CMK (cell line): ENCODE results near the gene HLA-DQA1.
"Not testable (repeated sequence)": the region's sequence is repeated elsewhere in the genome, so short reads cannot be mapped to it uniquely, and the experiment has no call there.

Source experiments
- DNase-seq: peaks from one replicate; pipeline ENCODE4 v3.0.0-alpha.2; 2010; ENCODE audit warnings: low read depth

The HLA-DQA1 gene

DNA sequence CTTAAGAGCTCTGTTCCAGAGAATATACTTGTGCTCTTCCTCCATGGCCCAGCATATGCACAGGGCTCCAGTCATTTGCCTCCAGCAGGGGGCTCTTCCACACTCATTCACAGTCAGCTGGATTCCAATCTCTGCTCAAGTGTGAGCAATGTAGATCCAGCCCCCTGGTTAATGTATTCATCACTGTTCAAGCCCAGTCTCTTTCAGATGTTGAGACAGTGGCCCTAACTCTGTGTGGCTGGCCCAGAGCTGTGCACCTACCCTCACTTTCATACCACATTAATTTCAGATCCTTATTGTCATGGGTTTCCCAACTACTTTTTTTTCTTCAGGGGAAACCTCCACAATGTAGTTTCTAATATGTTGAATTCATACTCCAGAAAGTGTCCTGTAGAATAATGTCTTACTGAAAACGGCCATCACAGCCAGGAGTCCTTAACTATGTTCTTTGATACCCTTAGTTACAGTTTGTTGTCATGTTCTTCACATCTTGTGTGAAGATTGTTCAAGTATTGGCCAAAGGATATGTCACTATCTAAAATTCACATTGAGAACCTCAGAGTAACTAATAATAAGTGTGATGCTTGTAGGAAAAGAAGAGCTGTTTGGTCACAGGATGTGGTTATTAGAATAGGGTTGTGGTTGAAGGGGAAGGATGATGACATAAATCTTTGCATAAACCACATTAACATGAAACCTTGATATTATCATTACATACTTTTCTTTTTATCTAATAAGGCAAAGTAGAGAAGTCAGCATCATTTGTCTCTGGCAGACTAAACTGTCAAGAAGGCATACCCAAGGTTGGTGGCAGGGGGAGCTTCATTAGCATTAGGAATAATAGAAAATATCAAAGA, 14.4 kb upstream of the HLA-DQA1 start:
- no peak for DNase-seq

- no peak for DNase-seq
These were observed 13.5 kb upstream of the HLA-DQA1 start for GRCh38 chr6:32623693-32624092.

DNA sequence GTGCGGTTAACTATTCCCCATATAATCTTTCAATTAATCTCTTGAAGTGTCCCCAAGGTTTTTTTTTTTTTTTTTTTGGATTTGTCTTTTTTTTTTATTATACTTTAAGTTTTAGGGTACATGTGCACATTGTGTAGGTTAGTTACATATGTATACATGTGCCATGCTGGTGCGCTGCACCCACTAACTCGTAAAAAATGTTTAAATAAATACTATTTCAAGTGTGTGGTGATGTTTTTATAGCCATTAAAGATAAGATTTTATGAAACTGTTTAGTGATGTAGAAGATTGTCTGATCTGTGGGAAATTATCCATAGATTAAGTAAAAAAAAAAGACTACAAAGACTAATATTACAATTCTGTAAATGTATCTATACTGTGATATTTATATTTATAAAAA, 12.6 kb upstream of the HLA-DQA1 start:
- no peak for DNase-seq

- DNase-seq, result no peak
These were observed 12.1 kb upstream of the HLA-DQA1 start for GRCh38 chr6:32625137-32625536.

DNA sequence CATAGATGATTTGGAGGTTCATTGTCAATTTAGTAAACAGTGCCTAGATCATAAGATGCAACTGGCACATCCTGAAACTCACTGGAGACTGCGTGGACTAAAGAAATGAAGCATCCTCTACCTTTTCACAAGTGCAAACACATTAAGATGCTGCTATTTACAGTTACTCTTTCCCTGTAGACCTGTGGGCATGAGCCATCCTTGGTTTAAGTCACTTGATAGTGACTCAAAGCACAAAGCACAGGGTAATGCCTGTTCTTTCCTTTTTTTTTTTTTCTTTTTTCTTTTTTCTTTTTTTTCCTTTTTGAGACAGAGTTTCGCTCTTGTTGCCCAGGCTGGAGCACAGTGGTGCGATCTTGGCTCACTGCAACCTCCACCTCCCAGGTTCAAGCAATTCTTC, 10.0 kb upstream of the HLA-DQA1 start:
- no peak for DNase-seq

GRCh38 chr6:32627831-32628230, 9.4 kb upstream of the HLA-DQA1 start:
- DNase-seq, result no peak

DNA sequence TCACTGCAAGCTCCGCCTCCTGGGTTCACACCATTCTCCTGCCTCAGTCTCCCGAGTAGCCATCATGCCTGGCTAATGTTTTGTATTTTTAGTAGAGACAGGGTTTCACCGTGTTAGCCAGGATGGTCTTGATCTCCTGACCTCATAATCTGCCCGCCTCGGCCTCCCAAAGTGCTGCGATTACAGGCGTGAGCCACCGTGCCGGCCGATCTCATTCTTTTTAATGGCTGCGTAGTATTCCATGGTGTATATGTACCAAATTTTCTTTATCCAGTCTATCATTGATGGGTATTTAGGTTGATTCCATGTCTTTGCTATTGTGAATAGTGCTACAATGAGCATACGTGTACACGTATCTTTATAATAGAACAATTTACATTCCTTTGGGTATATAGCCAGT, 7.4 kb upstream of the HLA-DQA1 start:
- DNase-seq, result not testable (repeated sequence)

DNA sequence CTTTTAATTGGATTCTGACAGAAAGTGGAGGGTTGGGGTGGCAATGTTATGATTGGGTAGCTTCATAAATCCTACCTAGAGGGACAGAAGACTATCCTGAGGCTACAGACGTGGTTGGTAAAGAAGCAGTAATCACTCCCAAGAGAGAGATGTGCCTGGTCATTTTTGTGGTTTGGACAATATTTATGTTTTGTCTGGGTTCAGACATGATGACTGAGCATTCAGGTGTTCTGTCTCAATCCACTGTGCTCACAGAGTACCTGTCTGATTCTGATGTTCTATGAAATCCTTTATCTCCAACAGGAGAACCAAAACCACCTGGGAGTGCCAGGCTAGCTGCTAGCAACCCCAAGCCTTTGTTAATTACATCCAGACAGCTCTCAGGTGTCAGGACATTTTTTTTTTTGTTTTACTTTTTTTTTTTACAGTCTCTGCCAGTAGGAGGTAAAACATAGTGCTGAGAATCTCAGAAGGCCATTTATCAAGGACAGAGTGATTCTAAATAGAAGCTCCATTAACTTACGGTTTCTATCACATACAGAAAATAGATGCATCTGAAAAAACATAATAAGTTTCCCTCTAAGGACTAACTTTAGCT, 1.6 kb upstream of the HLA-DQA1 start:
- no peak for DNase-seq

GRCh38 chr6:32637883-32638282, 677 bp downstream of the HLA-DQA1 start:
- DNase-seq, result no peak

DNA sequence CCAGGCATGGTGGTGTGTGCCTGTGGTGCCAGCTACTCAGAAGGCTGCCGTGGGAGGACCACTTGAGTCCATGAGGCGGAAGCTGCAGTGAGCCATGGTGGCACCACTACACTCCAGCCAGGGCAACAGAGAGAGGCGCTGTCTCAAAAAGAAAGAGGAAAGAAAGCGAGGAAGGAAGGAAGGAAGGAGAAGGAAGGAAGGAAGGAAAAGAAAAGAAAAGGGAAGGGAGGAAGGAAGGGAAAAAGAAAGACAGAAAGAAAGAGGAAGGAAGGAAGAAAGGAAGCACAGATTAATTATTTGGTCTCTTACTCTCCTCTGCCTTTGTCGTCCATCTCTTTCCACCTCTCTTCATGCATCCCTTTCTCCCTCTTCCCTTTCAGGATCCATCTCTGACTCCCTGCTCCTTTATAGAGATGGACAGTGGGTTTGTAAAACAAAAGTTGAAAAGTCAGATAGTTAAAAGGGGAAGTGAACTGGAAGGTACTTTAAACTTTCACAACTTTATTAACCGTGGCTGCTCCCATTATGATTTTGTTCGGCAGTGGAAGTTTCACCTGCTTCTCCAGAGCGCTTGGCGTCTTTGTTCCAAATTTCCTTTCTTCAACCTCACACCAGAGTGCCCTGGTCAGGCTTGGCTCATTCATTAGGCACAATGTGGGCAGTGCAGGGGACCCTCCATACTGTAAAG, 1.5 kb downstream of the HLA-DQA1 start:
- DNase-seq, result no peak

DNA sequence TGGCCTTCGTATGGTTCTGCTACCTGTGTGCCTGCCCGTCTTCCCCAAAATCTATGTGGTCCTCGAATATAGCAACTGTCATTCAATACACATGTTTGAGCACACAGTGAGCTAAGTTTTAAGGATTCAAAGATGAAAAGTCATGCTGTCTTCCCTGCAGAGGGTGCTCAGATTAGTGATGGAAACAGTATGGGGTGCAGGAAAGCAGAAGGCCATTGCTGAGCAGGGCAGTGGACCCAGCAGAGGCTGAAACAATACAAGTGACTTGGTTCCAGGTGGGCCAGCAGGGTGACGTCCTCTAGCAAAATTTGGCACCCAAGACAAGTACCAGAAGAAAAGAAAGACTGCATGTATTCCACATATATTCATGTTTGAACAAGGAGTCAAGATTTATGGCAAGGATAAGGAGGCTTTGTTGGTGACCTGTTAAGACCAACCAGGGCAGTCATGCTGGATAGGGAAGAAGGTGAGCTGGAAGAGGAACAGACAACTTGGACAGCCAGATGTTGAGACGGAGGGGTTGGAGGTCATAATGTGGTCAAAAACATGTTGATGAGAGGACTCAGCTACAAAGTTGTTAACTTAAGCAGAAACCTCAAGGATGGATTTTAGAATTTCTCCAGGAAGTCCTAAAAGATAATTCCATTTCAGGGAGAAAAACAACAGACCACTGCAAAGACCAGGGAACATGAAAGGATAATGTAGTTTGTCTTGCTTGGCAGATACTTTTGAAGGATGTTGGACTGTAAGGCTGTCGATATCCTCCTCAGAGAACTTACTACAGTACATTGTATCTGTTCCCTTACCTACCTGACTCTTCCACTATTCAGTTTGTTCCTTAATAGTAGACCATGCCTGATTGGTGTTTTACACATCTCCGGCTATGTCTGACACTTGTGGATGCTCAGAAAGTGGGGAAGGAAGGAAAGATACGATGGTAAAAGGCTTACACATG, 2.5 kb downstream of the HLA-DQA1 start:
- no peak for DNase-seq

DNA sequence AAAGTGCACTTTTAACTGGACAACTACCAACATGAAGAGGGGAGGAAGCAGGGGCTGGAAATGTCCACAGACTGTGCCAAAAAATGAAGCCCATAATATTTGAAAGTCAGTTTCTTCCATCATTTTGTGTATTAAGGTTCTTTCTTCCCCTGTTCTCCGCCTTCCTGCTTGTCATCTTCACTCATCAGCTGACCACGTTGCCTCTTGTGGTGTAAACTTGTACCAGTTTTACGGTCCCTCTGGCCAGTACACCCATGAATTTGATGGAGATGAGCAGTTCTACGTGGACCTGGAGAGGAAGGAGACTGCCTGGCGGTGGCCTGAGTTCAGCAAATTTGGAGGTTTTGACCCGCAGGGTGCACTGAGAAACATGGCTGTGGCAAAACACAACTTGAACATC, 3.9 kb downstream of the HLA-DQA1 start:
- no peak for DNase-seq

- not testable (repeated sequence) for DNase-seq
These were observed 4.8 kb downstream of the HLA-DQA1 start for GRCh38 chr6:32641785-32642719.

GRCh38 chr6:32642720-32643106, 5.5 kb downstream of the HLA-DQA1 start:
- no peak for DNase-seq

DNA sequence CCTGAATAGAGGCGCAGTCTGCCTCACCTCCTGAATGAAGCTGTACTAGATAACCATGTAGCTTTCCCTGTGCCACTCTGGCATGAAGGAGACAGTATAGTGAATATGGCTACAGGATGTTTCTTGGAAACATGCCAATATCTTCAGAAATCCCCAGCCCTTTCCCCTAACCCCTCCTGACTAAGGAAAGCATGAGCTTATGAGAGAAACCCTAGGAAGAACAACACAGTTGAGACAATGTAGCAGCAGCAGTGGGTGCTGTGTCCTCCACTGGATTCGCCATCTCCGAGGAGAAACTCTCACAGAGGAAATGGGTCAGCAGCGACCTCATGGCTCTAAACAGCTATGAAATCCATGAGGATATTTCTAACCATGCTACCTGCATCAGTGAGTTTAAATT, 6.7 kb downstream of the HLA-DQA1 start:
- no peak for DNase-seq

GRCh38 chr6:32645047-32645703, 8.0 kb downstream of the HLA-DQA1 start:
- no peak for DNase-seq

DNA sequence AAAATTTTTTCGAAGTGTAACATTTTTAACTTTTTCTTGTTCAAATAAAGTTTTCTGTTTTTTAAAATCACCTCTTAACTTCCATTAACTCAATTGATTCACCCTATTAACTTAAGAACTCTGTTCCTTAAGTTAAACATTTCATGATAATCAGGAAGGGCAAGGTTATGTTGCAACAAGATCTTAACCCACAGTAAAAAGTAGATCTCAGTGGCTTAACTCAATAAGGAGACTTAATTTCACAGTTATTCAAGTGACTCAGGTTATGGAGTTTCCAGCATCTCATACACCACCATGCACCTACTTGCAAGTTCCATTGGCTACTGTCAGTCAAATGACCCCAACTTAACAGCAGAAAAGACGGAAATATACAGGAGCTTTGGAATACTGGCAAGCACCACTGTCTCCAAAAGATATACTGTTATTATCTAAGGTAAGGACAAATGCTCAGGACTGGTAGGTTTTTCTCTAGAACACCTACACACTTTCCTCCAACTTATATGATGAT, 18.1 kb downstream of the HLA-DQA1 start:
- DNase-seq, result no peak

DNA sequence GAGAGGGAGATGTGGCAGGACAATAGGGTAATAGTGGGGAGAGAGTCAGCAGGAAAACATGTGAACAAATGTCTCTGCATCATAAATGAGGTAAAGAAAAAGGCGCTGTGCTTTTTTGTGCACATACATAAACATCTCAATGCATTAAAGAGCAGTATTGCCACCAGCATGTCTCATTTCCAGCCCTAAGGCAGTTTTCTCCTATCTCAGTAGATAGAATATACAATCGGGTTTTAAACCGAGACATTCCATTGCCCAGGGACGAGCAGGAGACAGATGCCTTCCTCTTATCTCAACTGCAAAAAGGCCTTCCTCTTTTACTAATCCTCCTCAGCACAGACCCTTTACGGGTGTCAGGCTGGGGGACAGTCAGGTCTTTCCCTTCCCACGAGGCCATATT, 20.1 kb downstream of the HLA-DQA1 start:
- not testable (repeated sequence) for DNase-seq

DNA sequence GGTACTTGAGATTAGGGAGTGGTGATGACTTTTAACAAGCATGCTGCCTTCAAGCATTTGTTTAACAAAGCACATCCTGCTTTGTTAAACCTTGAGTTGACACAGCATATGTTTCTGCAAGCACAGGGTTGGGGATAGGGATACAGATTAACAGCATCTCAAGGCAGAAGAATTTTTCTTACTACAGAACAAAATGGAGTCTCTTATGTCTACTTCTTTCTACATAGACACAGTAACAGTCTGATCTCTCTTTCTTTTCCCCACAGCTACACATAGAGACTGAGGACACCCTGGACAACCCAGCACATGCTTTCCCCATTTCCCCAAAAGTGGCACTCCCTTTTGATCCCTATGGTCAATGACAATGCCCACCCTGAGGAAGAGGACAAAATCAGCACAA, 20.6 kb downstream of the HLA-DQA1 start:
- not testable (repeated sequence) for DNase-seq

- DNase-seq, result no peak
These were observed 21.2 kb downstream of the HLA-DQA1 start for GRCh38 chr6:32658268-32658897.
